SJCRH30 (cell line): Measurements from ENCODE around the gene BICD2. TPM values are rescaled to one million over a fixed set of nuclear protein-coding genes. Genes with fewer than 3 reads are reported as not detected.

Experiments used
- DNase-seq, 2 experiments: peaks; one replicate each; pipeline ENCODE4 v3.0.0-alpha.2; 2015 to 2020
- H3K27ac ChIP-seq: fragments of 250-450 bp; sonication (Bioruptor Pico); 2 replicates; pipeline ENCODE4 v1.5.1; 2020; ENCODE audit warnings: mild to moderate bottlenecking, moderate library complexity
- H3K27me3 ChIP-seq: fragments of 250-450 bp; sonication (Bioruptor Pico); 2 replicates; pipeline ENCODE4 v1.5.1; 2020; ENCODE audit warnings: mild to moderate bottlenecking, moderate library complexity
- H3K36me3 ChIP-seq: fragments of 250-450 bp; sonication (Bioruptor Pico); 2 replicates; pipeline ENCODE4 v1.5.1; 2020; ENCODE audit warnings: mild to moderate bottlenecking, moderate library complexity
- H3K4me1 ChIP-seq: fragments of 250-450 bp; sonication (Bioruptor Pico); 2 replicates; pipeline ENCODE4 v1.5.1; 2020; ENCODE audit warnings: mild to moderate bottlenecking, moderate library complexity
- H3K4me3 ChIP-seq: fragments of 250-450 bp; sonication (Bioruptor Pico); 2 replicates; pipeline ENCODE4 v1.5.1; 2020; ENCODE audit warnings: mild to moderate bottlenecking, moderate library complexity
- H3K9me3 ChIP-seq: fragments of 250-450 bp; sonication (Bioruptor Pico); replicated peaks from 2 replicates; pipeline ENCODE4 v1.5.1; 2020; ENCODE audit warnings: mild to moderate bottlenecking, moderate library complexity
- total RNA-seq: library from RNA; depleted of rRNA; stranded (reverse); fragments of >200 nt; shearing (Covaris generic); gene quantifications from 2 replicates; pipeline ENCODE4 v1.2.3, GENCODE V29; 2014

Gene BICD2
- total RNA-seq, 1 experiment from 2014 or later: 64.6 TPM

DNA sequence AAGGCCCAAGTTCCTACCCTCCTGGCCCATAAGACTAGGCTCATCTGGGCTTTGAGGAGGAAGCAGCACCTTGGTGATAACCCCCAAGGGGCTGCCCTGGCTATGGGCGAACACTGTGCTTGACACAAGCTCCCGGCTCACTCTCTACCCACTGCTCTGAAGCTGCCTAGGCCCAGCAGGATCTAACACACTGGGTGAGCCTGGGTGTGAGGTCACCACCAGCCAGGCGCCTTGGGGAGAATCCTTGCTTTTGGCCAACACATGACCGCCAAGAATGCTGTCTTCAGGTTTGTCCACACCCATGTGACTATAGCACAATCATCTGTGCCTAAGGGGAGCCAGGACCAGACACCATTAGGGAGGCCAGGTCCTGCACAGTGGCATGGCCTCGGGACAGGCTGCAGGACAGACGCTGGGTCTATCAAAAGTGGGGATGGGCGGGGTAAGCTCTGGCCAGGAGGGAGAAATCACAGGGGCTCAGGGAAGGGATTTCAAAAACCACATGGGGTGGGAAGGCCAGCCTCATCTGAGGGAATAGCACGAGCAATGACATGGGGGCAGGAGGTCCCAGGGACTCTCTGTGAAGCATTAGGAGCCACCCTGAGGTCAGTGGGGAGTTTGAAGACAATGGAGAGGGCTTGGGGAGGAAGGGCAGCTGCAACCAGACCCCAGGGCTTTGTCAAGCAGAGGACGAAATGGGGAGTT is 29.6 kb downstream of the BICD2 start:
- no peak overlapping the region for H3K27ac ChIP-seq
- H3K4me1 ChIP-seq: peaks cover 4% of the 10 kb centered on the region
- no peaks in the 10 kb centered on the region for H3K27me3 ChIP-seq
- H3K9me3 ChIP-seq: no peaks in the 10 kb centered on the region
- 0 out of 2 replicates have a peak, but pooled peaks cover 7% of the 10 kb centered on the region for H3K36me3 ChIP-seq
- no peak for DNase-seq
- no peak overlapping the region for H3K4me3 ChIP-seq

DNA sequence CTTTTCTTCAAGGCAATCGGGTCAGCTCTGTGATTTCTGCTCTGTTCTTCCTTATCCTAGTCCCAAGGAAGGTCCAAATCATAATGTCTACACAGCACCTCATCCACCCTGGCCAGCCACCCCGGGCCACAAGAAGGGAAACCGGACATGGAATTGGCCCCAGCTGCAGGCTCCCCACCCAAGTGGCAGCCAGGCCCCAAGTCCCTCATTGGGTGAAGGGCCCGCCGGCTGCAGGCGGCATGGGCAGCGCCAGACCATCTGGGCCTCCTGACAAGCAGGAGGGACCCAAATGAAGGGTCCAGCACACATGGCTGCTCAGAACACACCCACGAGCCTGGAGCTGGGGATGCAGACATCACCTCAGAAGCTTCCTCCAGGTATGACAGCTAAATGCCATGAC is 33.7 kb downstream of the BICD2 start:
- DNase-seq: no peak
- H3K27me3 ChIP-seq: no peaks in the 10 kb centered on the region
- no peak overlapping the region for H3K27ac ChIP-seq
- H3K9me3 ChIP-seq: no peaks in the 10 kb centered on the region
- H3K36me3 ChIP-seq: peaks cover 17% of the 10 kb centered on the region
- no peak overlapping the region for H3K4me3 ChIP-seq
- H3K4me1 ChIP-seq: peaks cover 17% of the 10 kb centered on the region

DNA sequence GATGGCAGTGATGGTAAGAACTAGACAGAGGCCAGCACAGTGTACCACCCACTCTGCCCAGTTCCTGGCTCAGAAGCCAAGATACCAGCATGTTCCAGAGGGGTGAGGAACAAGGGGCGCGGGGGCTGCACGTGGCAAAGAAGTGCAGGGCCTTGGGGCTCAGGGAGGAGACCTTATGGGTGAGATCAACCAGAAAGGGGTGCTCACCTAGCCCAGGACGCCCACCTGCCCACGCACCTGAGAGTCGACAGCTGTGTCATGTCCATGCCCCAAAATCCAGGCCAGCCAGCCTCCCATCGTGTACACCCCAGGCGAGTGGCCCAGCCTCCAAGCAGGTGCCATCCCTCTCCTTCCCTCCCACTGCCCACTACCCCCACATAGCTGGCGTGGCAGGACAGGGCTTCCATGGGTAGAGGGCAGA is 34.9 kb downstream of the BICD2 start:
- Histone ChIP-seq H3K36me3 (peaks cover 22% of the 10 kb centered on the region), H3K9me3 (no peaks in the 10 kb centered on the region), H3K27ac (no peak overlapping the region), H3K27me3 (no peaks in the 10 kb centered on the region), H3K4me1 (peaks cover 18% of the 10 kb centered on the region), H3K4me3 (no peak overlapping the region)
- no peak for DNase-seq

DNA sequence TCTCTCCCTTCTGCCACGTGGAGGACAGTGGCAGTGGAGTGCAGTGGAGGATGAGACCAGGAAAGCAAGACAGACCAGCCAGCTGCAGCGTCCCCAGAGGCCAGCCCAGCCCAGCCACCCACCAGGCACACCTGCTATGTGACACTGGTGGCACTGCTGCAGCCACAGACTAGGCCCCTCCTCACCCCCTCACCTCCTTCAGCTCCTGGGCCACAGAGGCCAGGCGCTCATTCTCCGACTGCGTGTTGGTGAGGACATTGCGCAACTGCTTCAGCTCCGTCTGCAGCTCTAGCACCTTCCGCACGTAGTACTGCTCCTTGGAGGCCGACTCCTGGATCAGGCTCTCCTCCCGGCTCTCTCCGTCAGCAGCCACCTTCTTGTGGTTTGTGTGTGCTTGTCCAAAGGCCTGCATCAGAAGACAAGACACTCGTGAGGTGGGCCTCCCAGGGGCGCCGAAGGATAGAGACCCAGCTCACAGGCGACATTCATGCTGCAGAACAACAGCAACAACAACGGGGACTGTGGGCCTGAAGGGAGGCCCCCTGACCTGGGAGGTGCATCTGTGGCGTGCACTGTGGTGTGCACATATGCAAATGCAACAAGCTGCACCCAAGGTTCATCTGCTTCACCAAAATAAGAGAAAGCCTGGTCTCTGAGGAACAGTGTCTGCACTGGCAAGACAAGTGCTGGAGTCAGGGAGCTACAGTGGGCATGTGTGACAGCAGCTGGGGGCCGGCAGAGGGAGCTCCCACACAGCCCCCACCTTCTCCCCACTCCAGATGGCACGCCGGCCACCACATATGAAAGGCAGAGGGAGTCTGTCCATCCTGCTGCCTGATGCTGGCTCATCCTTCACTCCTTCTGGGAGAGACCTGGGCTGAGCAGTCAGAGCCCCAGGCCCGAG is 35.5 kb downstream of the BICD2 start:
- H3K9me3 ChIP-seq: no peaks in the 10 kb centered on the region
- DNase-seq: peak in 1 of 2 experiments; percentile 28
- no peak overlapping the region for H3K27ac ChIP-seq
- no peaks in the 10 kb centered on the region for H3K27me3 ChIP-seq
- H3K4me1 ChIP-seq: peaks cover 18% of the 10 kb centered on the region
- no peak overlapping the region for H3K4me3 ChIP-seq
- peaks cover 22% of the 10 kb centered on the region for H3K36me3 ChIP-seq

DNA sequence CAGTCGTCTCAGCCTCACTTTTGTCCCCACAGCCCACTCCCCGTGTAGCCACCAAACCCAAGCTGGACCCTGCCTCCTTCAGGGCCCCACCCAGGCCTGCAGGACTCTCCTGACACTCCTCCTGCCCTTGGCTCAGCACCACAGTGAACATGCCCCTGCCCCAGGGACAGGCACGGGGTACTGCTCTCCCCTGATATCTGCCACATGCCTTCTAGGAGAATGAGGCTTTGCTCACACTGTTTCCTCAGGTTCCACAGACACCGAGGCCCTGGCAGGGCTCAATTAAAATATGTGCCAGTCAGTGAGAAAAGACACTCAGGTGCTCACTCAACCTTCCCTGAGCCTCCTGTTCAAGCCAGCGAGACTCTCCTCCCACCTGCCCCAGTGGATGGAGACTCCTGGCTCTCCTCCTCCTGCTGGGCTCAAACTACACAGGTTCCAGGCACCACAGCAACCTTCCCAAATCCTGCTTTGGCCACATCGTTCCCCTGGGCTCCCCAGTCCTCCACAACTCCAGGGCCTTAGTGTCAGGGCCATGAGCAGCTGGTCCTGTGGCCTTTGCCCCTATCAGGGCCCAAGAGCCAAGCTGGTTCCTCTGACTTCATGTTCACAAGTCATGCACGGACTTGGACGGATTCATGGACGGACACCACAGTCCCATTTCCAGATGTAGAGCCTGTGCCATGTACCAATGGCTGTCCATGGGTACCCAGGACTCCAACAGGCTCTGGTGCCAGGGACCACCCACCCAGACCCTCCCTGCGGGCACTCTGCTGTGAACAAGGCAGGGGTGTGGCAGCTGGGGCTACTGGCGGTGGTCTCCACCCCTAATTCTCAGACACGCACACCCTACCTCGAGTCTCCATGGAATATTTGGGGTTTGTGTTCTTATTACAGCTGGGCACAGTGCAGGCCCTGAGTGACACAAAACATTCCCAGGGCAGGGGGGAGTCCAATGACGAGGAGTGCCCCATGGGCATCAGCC is 36.6 kb downstream of the BICD2 start:
- no peak for DNase-seq
- H3K27ac ChIP-seq: no peak overlapping the region
- no peak overlapping the region for H3K4me3 ChIP-seq
- H3K9me3 ChIP-seq: no peaks in the 10 kb centered on the region
- H3K36me3 ChIP-seq: peaks cover 26% of the 10 kb centered on the region
- H3K4me1 ChIP-seq: peaks cover 18% of the 10 kb centered on the region
- no peaks in the 10 kb centered on the region for H3K27me3 ChIP-seq

DNA sequence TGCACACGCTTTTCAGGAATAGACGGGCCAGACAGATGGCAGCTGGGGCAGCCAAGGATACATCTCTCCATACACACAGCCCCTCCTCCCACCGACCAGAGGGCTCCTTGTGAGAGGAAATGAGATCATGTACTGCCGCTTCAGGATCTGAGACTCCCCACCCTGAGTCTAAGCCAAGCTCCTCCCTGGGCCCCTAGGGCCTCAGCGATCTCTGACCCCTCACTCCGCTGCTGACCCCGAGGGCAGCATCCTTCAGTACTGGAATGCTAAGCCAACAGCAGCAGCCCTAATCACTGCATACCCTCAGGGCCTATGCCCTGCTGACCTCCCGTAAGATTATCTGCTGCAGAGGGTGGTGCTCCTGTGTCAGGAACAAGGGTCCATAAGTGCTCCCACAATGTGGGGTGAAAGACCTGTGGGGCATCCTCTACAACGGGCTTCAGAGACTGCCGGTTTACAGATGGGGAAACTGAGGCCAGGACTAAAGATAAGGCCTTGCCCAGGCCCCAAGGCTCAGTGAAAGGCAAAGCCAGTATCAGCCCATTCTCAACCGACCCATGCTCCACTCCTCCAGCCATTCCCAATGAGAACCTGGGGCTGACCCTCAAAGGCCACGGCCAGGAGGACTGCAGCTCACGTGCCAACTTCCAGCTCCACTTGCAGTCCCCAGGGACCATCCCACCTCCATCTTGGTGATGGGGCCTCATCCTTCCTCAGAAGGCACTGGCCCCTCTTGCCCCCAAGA is 37.5 kb downstream of the BICD2 start:
- no peak overlapping the region for H3K4me3 ChIP-seq
- H3K27me3 ChIP-seq: no peaks in the 10 kb centered on the region
- peaks cover 18% of the 10 kb centered on the region for H3K4me1 ChIP-seq
- H3K9me3 ChIP-seq: no peaks in the 10 kb centered on the region
- peaks cover 30% of the 10 kb centered on the region for H3K36me3 ChIP-seq
- H3K27ac ChIP-seq: peak overlapping the region; percentile 77
- peak; percentile 91 to 94 for DNase-seq

DNA sequence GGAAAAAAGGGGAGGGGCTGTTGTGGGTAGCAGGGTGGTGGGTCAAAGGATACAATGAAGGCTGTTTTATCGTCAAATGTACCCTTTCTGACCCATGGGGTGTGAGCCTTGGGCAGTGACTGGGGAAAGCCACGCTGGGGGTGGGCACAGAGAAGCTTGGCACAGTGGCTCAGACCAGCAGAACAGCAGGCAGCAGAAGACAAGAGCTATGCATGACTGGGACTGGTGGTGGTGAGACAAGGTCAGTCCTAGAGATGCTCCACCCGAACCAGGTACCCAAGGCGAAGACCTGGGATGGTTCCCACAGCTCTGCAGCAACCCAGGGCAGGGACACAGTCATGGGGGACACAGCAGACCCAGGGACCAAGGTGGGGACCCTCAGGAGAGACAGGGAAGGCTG is 38.3 kb downstream of the BICD2 start:
- H3K27me3 ChIP-seq: no peaks in the 10 kb centered on the region
- no peak overlapping the region for H3K4me3 ChIP-seq
- H3K4me1 ChIP-seq: peaks cover 18% of the 10 kb centered on the region
- peaks cover 38% of the 10 kb centered on the region for H3K36me3 ChIP-seq
- peak overlapping the region; percentile 77 for H3K27ac ChIP-seq
- DNase-seq: no peak
- no peaks in the 10 kb centered on the region for H3K9me3 ChIP-seq

DNA sequence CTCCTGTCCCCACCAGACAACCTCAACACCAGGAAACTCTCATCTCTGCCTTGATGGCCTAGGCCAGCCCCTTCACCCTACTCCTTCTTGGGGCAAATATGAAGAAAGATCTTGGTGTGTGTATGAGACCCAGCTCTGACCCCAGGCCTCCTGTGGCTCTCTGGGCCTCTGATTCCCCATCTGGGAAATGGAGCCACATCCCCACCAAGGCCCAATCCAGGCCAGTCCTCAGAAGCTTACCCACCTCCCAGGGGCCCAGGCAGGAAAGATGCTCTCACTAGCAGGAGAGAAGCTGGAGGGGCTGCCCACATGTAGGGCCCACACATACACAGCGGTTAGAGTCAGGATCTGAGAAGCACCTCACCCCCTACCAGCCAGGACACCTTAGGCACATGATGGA is 38.9 kb downstream of the BICD2 start:
- no peaks in the 10 kb centered on the region for H3K9me3 ChIP-seq
- H3K27ac ChIP-seq: no peak overlapping the region
- DNase-seq: no peak
- no peaks in the 10 kb centered on the region for H3K27me3 ChIP-seq
- H3K4me3 ChIP-seq: no peak overlapping the region
- peaks cover 18% of the 10 kb centered on the region for H3K4me1 ChIP-seq
- H3K36me3 ChIP-seq: peaks cover 44% of the 10 kb centered on the region

DNA sequence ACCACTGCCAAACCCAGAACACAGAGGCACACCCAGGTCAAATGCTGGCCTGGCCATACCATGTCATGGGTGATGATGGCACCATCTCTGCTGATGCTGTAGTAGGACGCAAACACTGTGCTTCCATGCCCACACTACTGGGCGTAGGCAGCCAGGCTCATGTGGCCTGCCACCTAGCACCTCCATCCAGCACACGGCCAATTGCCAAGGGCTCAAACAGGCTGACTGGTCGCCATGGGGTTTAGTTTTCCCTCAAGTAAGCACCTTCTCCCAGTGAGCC is 39.4 kb downstream of the BICD2 start:
- Histone ChIP-seq H3K27ac (no peak overlapping the region), H3K27me3 (no peaks in the 10 kb centered on the region), H3K4me1 (peaks cover 18% of the 10 kb centered on the region), H3K9me3 (no peaks in the 10 kb centered on the region), H3K4me3 (no peak overlapping the region), H3K36me3 (peaks cover 50% of the 10 kb centered on the region)
- no peak for DNase-seq

DNA sequence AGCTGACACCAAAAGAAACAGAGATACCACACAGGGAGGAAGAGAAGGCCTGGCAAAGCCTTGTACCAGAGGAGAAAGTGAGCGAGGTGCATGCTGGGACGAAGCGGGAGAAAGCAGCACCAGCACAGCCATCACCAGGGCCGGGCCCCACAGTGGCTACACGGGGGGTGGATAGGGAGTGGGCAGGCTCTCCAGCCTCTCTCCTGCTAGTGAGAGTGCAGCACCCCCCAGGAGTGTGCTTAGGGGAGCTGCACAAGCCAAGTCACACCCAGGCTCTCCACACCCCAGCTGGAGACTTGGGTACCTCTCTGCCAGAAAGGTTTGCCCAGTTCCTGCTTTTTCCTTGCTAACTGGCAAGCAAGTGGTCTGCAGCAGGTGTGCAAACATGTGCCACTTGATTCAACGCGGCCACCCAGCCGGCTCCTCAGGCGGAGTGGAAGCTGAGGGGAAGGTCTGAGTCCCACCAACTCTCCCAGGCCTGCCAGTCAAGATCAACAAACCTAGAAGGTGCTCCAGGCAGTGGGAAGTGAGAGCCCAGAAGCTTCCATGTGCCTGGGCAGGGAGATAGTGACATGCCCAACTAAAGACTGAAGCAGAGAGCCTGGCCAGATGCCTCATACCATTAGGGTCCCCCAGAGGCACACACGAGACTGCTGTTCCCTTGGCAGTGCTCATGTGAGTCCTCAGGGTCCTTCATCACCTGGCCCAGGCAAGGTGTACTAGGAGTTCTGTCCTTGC is 39.9 kb downstream of the BICD2 start:
- H3K27ac ChIP-seq: no peak overlapping the region
- H3K27me3 ChIP-seq: no peaks in the 10 kb centered on the region
- H3K36me3 ChIP-seq: peaks cover 55% of the 10 kb centered on the region
- H3K9me3 ChIP-seq: no peaks in the 10 kb centered on the region
- no peak overlapping the region for H3K4me3 ChIP-seq
- no peak for DNase-seq
- peaks cover 18% of the 10 kb centered on the region for H3K4me1 ChIP-seq

DNA sequence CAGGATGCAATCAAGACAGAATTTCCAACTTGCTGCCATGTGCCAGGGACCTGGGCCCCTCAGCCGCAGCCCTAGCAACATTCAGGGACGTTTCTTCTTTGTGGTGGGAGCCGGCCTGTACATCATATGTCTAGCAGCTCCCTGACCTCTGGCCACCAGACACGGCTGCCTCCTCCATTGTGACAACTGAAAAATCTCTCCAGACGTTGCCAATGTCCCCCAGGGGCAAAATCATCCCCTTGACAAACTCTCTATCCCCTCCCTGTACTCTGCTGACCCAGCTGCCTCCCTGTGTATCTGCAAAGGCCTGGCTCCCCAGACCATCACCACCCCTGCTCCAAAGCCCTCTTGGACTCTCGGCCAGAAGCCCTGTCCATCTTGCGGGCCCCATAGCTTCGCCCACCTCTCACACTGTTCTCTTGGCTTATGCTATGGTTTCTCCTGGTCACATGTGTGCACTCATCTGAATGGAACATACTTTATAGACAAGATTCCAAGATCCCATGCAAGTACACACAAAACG is 40.8 kb downstream of the BICD2 start:
- Histone ChIP-seq H3K27me3 (no peaks in the 10 kb centered on the region), H3K9me3 (no peaks in the 10 kb centered on the region), H3K4me1 (peaks cover 18% of the 10 kb centered on the region), H3K36me3 (peaks cover 63% of the 10 kb centered on the region), H3K27ac (no peak overlapping the region), H3K4me3 (no peak overlapping the region)
- no peak for DNase-seq

DNA sequence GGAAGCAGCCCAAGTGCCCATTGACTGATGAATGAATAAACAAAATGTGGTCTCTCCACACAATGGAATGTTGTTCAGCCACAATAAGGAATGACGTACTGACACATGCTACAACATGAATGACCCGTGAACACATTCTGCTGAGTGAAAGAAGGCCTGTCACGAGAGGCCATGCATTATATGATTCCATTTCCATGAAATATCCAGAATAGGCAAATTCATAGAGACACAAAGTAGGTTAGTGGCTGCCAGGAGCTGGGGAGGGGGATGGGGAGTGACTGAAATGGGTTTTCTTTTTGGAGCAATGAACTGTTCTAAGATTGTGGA is 41.4 kb downstream of the BICD2 start:
- no peak for DNase-seq
- Histone ChIP-seq H3K27me3 (no peaks in the 10 kb centered on the region), H3K4me1 (peaks cover 18% of the 10 kb centered on the region), H3K4me3 (no peak overlapping the region), H3K27ac (no peak overlapping the region), H3K9me3 (no peaks in the 10 kb centered on the region), H3K36me3 (peaks cover 62% of the 10 kb centered on the region)

DNA sequence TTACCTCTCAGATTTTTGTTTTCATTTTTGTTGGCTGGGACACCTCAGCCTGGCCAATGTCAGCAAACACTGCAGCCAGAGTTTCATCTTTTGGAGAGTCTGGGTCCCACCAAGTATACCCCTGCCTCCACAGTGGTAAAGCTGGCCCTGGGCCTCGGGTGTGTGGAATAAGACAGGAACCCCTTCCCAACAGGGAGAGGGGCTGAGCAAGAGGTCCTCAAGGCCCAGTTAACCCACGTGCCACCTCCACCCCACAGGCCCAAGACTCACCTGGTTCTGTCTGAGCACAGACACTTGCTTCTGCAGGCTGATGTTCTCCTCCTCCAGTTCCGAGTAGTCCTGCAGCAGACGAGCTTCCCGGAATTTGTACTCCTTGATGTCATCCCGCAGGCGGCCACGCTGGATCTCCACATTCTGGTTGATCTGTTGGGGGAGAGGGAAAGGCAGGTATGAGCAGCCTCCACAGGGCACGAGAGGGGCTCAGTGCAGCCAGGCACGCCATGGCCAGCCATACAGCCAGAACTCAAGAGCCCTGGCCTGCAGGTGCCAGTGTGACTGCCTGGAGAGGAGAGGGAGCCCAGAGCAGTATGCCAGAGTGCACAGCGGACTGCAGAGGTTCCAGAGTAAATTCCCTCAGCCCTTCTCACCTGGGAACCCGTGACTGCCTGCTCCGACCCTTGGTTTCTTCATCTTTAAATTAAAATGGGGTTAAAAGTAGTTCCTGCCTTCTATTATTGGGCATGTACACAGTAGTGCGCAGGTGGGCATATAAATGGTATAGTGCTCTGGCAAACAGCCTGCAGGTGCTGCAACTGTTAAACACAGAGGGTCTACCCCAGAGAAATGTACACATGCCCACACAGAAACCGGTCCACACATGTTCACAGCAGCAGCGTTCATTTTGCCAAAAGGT is 42.0 kb downstream of the BICD2 start:
- Histone ChIP-seq H3K36me3 (peaks cover 67% of the 10 kb centered on the region), H3K27ac (no peak overlapping the region), H3K9me3 (no peaks in the 10 kb centered on the region), H3K4me1 (peaks cover 18% of the 10 kb centered on the region), H3K4me3 (no peak overlapping the region), H3K27me3 (no peaks in the 10 kb centered on the region)
- DNase-seq: no peak
